Medulla oblongata (tissue), 1 donor: ENCODE results near the gene HLA-DRB5.
"Not testable (repeated sequence)": the region's sequence is repeated elsewhere in the genome, so short reads cannot be mapped to it uniquely, and the experiment has no call there.

Source experiments
- DNase-seq: peaks from one replicate; pipeline ENCODE4 v3.0.0-alpha.2; 2015; ENCODE audit errors: extremely low spot score

Gene HLA-DRB5

GRCh38 chr6:32517654-32518445, 12.2 kb downstream of the HLA-DRB5 start:
- DNase-seq = no peak

- DNase-seq = no peak
These were observed 29.1 kb downstream of the HLA-DRB5 start for GRCh38 chr6:32501016-32501415.

GRCh38 chr6:32492351-32492750, 37.7 kb downstream of the HLA-DRB5 start:
- no peak for DNase-seq

- DNase-seq = no peak
These were observed 38.4 kb downstream of the HLA-DRB5 start for GRCh38 chr6:32491700-32492099.

GRCh38 chr6:32488083-32488482, 42.0 kb downstream of the HLA-DRB5 start:
- DNase-seq = peak; percentile 2

- DNase-seq = no peak
These were observed 45.5 kb downstream of the HLA-DRB5 start for GRCh38 chr6:32484614-32484998.

GRCh38 chr6:32483968-32484613, 46.0 kb downstream of the HLA-DRB5 start:
- DNase-seq = no peak

GRCh38 chr6:32475392-32476206, 54.5 kb downstream of the HLA-DRB5 start:
- peak; percentile 0 for DNase-seq

GRCh38 chr6:32473376-32474348, 56.4 kb downstream of the HLA-DRB5 start:
- DNase-seq = peak; percentile 54

GRCh38 chr6:32472781-32473375, 57.2 kb downstream of the HLA-DRB5 start:
- peak; percentile 9 for DNase-seq

GRCh38 chr6:32467743-32468503, 62.2 kb downstream of the HLA-DRB5 start:
- not testable (repeated sequence) for DNase-seq
